Fibroblast of pulmonary artery (primary cell): ENCODE measurements around the gene EYS.

Experiments
- DNase-seq: peaks from one replicate; pipeline ENCODE4 v3.0.0-alpha.2; 2010; ENCODE audit warnings: low read depth
- H3K4me3 ChIP-seq: replicated peaks from 2 replicates; pipeline ENCODE4 v1.5.1; 2011; ENCODE audit warnings: low read depth, mild to moderate bottlenecking, control low read depth, low read length, moderate library complexity
- CTCF ChIP-seq: IDR thresholded peaks from 2 replicates; pipeline ENCODE4 v1.5.1; 2011; ENCODE audit warnings: mild to moderate bottlenecking, control low read depth, low read length, inconsistent platforms; ENCODE audit errors: missing control alignments

Gene EYS

GRCh38 chr6:64590965-64591675 is 1115.9 kb downstream of the EYS start:
- TF ChIP-seq CTCF: no peak
- no peak for DNase-seq
- H3K4me3 ChIP-seq: no peak overlapping the region

- H3K4me3 ChIP-seq: no peak overlapping the region
- DNase-seq: no peak
- TF ChIP-seq CTCF: no peak
These were observed 1117.1 kb downstream of the EYS start for GRCh38 chr6:64589961-64590360.

- no peak overlapping the region for H3K4me3 ChIP-seq
- no peak for TF ChIP-seq CTCF
- peak; percentile 69 for DNase-seq
These were observed 1126.7 kb downstream of the EYS start for GRCh38 chr6:64580346-64580745.

GRCh38 chr6:64553249-64553786 is 1153.7 kb downstream of the EYS start:
- TF ChIP-seq CTCF: no peak
- no peak for DNase-seq
- H3K4me3 ChIP-seq: no peak overlapping the region

GRCh38 chr6:64547594-64548268 is 1159.3 kb downstream of the EYS start:
- no peak for TF ChIP-seq CTCF
- H3K4me3 ChIP-seq: no peak overlapping the region
- no peak for DNase-seq

GRCh38 chr6:64539917-64540316 is 1167.1 kb downstream of the EYS start:
- DNase-seq: no peak
- TF ChIP-seq CTCF: no peak
- H3K4me3 ChIP-seq: no peak overlapping the region

- no peak for DNase-seq
- TF ChIP-seq CTCF: no peak
- no peak overlapping the region for H3K4me3 ChIP-seq
These were observed 1168.3 kb downstream of the EYS start for GRCh38 chr6:64538722-64539121.
